ENCODE measurements around the gene CAND2.
"Not testable (repeated sequence)": the region's sequence is repeated elsewhere in the genome, so short reads cannot be mapped to it uniquely, and the experiment has no call there.

CAND2 gene

GRCh38 chr3:12771236-12771635 lies 25.2 kb upstream of the CAND2 start:
- no peak for DNase-seq

GRCh38 chr3:12772462-12772861 lies 24.0 kb upstream of the CAND2 start:
- DNase-seq: no peak

- no peak for DNase-seq
Observed at GRCh38 chr3:12773030-12773709, 23.3 kb upstream of the CAND2 start.

GRCh38 chr3:12773710-12774086 lies 22.8 kb upstream of the CAND2 start:
- no peak for DNase-seq

GRCh38 chr3:12774619-12775018 lies 21.9 kb upstream of the CAND2 start:
- DNase-seq: no peak

GRCh38 chr3:12775226-12775625 lies 21.3 kb upstream of the CAND2 start:
- DNase-seq: no peak

GRCh38 chr3:12775970-12776369 lies 20.5 kb upstream of the CAND2 start:
- DNase-seq: not testable (repeated sequence)

GRCh38 chr3:12777171-12777570 lies 19.3 kb upstream of the CAND2 start:
- DNase-seq: no peak

- no peak for DNase-seq
Observed at GRCh38 chr3:12780751-12781150, 15.7 kb upstream of the CAND2 start.

- no peak for DNase-seq
Observed at GRCh38 chr3:12782172-12782815, 14.2 kb upstream of the CAND2 start.

- no peak for DNase-seq
Observed at GRCh38 chr3:12785096-12785495, 11.4 kb upstream of the CAND2 start.

GRCh38 chr3:12787346-12787745 lies 9.1 kb upstream of the CAND2 start:
- peak in 10 of 56 donors; percentile 5 to 68 (median 24) for DNase-seq

- not testable (repeated sequence) for DNase-seq
Observed at GRCh38 chr3:12787967-12788690, 8.4 kb upstream of the CAND2 start.

- no peak for DNase-seq
Observed at GRCh38 chr3:12791430-12791829, 5.0 kb upstream of the CAND2 start.

- no peak for DNase-seq
Observed at GRCh38 chr3:12793701-12794100, 2.8 kb upstream of the CAND2 start.

GRCh38 chr3:12797124-12797891 lies 828 bp downstream of the CAND2 start:
- DNase-seq: peak in 1 of 56 donors; percentile 20

GRCh38 chr3:12797892-12798558 lies 1.5 kb downstream of the CAND2 start:
- no peak for DNase-seq

GRCh38 chr3:12798559-12799179 lies 2.2 kb downstream of the CAND2 start:
- no peak for DNase-seq

- no peak for DNase-seq
Observed at GRCh38 chr3:12799525-12800440, 3.3 kb downstream of the CAND2 start.

GRCh38 chr3:12803371-12803770 lies 6.9 kb downstream of the CAND2 start:
- DNase-seq: no peak
